ENCODE data around the gene XRRA1.
"Not testable (repeated sequence)": the region's sequence is repeated elsewhere in the genome, so short reads cannot be mapped to it uniquely, and the experiment has no call there.

The XRRA1 gene

GRCh38 chr11:74971424-74971823 is 22.5 kb upstream of the XRRA1 start (continued):
- TF ChIP-seq, protein P1, sequence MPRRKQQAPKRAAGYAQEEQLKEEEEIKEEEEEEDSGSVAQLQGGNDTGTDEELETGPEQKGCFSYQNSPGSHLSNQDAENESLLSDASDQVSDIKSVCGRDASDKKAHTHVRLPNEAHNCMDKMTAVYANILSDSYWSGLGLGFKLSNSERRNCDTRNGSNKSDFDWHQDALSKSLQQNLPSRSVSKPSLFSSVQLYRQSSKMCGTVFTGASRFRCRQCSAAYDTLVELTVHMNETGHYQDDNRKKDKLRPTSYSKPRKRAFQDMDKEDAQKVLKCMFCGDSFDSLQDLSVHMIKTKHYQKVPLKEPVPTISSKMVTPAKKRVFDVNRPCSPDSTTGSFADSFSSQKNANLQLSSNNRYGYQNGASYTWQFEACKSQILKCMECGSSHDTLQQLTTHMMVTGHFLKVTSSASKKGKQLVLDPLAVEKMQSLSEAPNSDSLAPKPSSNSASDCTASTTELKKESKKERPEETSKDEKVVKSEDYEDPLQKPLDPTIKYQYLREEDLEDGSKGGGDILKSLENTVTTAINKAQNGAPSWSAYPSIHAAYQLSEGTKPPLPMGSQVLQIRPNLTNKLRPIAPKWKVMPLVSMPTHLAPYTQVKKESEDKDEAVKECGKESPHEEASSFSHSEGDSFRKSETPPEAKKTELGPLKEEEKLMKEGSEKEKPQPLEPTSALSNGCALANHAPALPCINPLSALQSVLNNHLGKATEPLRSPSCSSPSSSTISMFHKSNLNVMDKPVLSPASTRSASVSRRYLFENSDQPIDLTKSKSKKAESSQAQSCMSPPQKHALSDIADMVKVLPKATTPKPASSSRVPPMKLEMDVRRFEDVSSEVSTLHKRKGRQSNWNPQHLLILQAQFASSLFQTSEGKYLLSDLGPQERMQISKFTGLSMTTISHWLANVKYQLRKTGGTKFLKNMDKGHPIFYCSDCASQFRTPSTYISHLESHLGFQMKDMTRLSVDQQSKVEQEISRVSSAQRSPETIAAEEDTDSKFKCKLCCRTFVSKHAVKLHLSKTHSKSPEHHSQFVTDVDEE (CRISPR knock-in tag; IDR thresholded peaks at IDR 0.05): no peak
- no peak for TF ChIP-seq PPARA (CRISPR knock-in tag; IDR thresholded peaks at IDR 0.05; ENCODE audit: borderline replicate concordance)
- TF ChIP-seq TCF4 (CRISPR knock-in tag; IDR thresholded peaks at IDR 0.05; ENCODE audit: borderline replicate concordance): no peak

DNA sequence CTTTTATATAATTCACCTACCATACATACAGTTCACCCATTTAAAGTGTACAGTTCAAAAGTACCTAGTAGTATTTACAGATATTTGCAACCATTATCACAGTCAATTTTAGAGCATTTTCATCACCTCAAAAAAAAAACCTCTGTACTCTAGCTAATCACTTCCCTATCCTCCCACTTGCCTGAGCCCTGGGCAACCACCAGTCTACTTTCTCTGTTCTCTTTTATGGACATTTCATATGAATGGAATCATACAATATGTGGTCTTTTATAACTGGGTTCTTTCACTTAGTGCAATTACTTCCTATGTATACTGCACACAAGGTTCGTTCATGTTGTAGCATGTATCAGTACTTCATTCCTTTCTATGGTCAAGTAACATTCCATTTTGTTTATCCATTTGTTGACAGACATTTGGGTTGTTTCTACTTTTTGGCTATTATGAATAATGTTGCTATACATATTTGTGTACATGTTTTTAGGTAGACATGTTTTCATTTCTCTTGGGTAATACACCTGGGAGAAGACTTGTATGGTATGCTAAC is 22.0 kb upstream of the XRRA1 start:
- TF ChIP-seq TOX (CRISPR knock-in tag; IDR thresholded peaks at IDR 0.05; ENCODE audit: borderline replicate concordance): no peak
- TF ChIP-seq ZFP30 (CRISPR knock-in tag; IDR thresholded peaks at IDR 0.05): no peak
- TF ChIP-seq ARNTL (CRISPR knock-in tag; IDR thresholded peaks at IDR 0.05; ENCODE audit: borderline replicate concordance, low read depth): no peak
- TF ChIP-seq RARB (CRISPR knock-in tag; IDR thresholded peaks at IDR 0.05): no peak
- TF ChIP-seq, protein P1 (CRISPR knock-in tag; IDR thresholded peaks at IDR 0.05): no peak
- no peak for TF ChIP-seq ZNF8 (CRISPR knock-in tag; IDR thresholded peaks at IDR 0.05)
- TF ChIP-seq, protein P2, sequence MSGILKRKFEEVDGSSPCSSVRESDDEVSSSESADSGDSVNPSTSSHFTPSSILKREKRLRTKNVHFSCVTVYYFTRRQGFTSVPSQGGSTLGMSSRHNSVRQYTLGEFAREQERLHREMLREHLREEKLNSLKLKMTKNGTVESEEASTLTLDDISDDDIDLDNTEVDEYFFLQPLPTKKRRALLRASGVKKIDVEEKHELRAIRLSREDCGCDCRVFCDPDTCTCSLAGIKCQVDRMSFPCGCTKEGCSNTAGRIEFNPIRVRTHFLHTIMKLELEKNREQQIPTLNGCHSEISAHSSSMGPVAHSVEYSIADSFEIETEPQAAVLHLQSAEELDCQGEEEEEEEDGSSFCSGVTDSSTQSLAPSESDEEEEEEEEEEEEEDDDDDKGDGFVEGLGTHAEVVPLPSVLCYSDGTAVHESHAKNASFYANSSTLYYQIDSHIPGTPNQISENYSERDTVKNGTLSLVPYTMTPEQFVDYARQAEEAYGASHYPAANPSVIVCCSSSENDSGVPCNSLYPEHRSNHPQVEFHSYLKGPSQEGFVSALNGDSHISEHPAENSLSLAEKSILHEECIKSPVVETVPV (CRISPR knock-in tag; IDR thresholded peaks at IDR 0.05): no peak
- no peak for TF ChIP-seq ESRRG (CRISPR knock-in tag; IDR thresholded peaks at IDR 0.05)
- no peak for TF ChIP-seq ISL1 (CRISPR knock-in tag; IDR thresholded peaks at IDR 0.05)
- TF ChIP-seq POU6F1 (CRISPR knock-in tag; IDR thresholded peaks at IDR 0.05; ENCODE audit: borderline replicate concordance, low read depth): no peak
- TF ChIP-seq CSDC2 (CRISPR knock-in tag; IDR thresholded peaks at IDR 0.05): no peak
- no peak for TF ChIP-seq PPARA (CRISPR knock-in tag; IDR thresholded peaks at IDR 0.05; ENCODE audit: borderline replicate concordance)
- TF ChIP-seq ZNF70 (CRISPR knock-in tag; IDR thresholded peaks at IDR 0.05): no peak
- TF ChIP-seq SNAI2 (CRISPR knock-in tag; IDR thresholded peaks at IDR 0.05): no peak

DNA sequence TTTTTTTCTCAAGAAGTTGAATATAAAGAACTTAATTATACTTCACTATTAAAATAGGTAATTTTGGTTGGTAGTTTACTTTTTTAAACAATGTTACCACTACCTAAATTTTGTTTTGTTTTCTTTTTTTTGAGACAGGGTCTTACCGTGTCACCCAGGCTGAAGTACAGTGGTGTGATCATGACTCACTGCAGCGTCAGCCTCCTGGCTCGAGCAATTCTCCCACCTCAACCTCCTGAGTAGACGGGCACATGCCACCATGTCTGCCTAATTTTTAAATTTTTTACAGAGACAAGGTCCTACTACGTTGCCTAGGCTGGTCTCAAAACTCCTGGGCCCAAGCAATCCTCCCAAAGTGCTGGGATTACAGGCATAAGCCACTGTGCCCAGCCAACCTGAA is 17.8 kb upstream of the XRRA1 start:
- ATAC-seq: no peak

More for the DNA sequence above, 22.0 kb upstream of the XRRA1 start:
- ATAC-seq: no peak

DNA sequence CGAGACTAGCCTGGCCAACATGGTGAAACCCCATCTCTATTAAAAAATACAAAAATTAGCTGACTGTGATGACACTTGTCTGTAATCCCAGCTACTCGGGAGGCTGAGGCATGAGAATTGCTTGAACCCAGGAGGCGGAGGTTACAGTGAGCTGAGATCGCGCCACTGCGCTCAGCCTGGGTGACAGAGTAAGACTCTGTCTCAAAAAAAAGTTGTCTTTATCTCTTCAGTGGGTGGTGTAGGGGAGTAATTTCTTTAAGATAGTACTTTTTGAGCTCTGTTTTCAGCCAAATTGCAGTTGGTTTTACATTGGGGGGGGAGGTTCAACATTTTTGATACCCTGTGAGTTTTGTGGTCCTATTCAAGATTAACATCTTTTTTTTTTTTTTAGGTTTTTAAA is 11.2 kb upstream of the XRRA1 start:
- ATAC-seq: not testable (repeated sequence)

More for the DNA sequence above, 17.8 kb upstream of the XRRA1 start:
- no peak for TF ChIP-seq CSDC2 (CRISPR knock-in tag; IDR thresholded peaks at IDR 0.05)

DNA sequence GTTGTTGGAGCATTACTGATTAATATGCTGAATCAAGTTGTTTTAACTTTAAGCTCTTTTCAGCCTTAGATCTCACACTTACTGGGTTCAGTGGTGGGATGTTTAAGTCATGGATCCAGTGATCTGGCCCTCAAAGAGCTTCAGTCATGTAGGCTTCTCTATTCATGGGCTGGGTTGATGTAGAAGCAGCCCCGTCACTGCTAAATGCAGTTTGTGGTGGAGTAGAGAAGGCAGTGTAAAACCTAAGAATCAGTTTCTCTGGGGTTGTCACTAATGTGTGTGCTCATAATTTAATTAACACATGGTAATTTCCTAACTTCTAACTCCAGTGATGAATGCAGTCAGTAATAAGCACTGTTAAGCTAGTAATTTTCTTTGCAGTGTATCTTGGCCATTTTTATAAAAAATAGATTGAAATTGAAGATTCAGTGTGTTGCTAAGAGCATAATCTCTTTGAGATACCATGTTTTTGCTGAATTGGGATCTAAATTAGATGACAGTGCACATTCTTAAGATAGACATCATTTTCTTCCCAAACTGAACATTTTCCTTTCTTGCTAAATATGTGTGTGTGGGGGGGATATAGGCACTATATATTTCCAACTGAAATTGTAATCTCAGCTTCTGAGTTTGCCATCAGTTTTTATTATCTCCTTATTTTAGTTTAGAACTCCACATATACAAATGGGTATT is 9.2 kb upstream of the XRRA1 start:
- ATAC-seq: no peak
- no peak for TF ChIP-seq SNAI2 (CRISPR knock-in tag; IDR thresholded peaks at IDR 0.05)
- no peak for TF ChIP-seq ISL1 (CRISPR knock-in tag; IDR thresholded peaks at IDR 0.05)

Data from SK-N-SH treated with all-trans-retinoic acid at 6 μM for 48 hours (cell line).